ENCODE measurements around the gene LZTR1. TPM values are rescaled to one million over a fixed set of nuclear protein-coding genes. Genes with fewer than 3 reads are reported as not detected.
"Not testable (repeated sequence)": the region's sequence is repeated elsewhere in the genome, so short reads cannot be mapped to it uniquely, and the experiment has no call there.

LZTR1 gene
- total RNA-seq, 2 experiments from 2014 or later: 48.4 to 51.3 TPM

GRCh38 chr22:21038405-21038804 is 56.3 kb downstream of the LZTR1 start:
- H3K4me1 ChIP-seq (ENCODE audit: insufficient read depth, low read length): peaks cover 4% of the 10 kb centered on the region
- no peaks in the 10 kb centered on the region for H3K36me3 ChIP-seq (ENCODE audit: insufficient read depth, low read length)
- intact Hi-C loops (cut with DNase I, micrococcal nuclease): no loop called here
- Mint-ChIP-seq H3K4me3 (no peak overlapping the region), H3K27ac (no peak overlapping the region), H3K9me3 (no peaks in the 10 kb centered on the region), H3K4me1 (ENCODE audit: low read depth) (peaks cover 3% of the 10 kb centered on the region), H3K27me3 (peaks cover 28% of the 10 kb centered on the region), H3K36me3 (ENCODE audit: low read depth) (no peaks in the 10 kb centered on the region)
- DNase-seq (no peak), ATAC-seq (ENCODE audit: poor library complexity) (no peak)
- H3K27me3 ChIP-seq (ENCODE audit: control insufficient read depth in 1 of 2, insufficient read depth in 2 of 2, low read length in 2 of 2): peaks cover 5 to 10% of the 10 kb centered on the region in 2 experiments
- H3K9me3 ChIP-seq (ENCODE audit: control insufficient read depth in 1 of 2, insufficient read depth in 1 of 2, low read length in 2 of 2): no peaks in the 10 kb centered on the region
- no peak overlapping the region for H3K4me3 ChIP-seq (ENCODE audit: low read length)
- ChIA-PET CTCF (no interaction called here), POLR2A (no interaction called here)
- TF ChIP-seq, protein P1, sequence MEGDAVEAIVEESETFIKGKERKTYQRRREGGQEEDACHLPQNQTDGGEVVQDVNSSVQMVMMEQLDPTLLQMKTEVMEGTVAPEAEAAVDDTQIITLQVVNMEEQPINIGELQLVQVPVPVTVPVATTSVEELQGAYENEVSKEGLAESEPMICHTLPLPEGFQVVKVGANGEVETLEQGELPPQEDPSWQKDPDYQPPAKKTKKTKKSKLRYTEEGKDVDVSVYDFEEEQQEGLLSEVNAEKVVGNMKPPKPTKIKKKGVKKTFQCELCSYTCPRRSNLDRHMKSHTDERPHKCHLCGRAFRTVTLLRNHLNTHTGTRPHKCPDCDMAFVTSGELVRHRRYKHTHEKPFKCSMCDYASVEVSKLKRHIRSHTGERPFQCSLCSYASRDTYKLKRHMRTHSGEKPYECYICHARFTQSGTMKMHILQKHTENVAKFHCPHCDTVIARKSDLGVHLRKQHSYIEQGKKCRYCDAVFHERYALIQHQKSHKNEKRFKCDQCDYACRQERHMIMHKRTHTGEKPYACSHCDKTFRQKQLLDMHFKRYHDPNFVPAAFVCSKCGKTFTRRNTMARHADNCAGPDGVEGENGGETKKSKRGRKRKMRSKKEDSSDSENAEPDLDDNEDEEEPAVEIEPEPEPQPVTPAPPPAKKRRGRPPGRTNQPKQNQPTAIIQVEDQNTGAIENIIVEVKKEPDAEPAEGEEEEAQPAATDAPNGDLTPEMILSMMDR (IDR thresholded peaks at IDR 0.05): no peak
- H3K27ac ChIP-seq (ENCODE audit: low read depth in 1 of 2, low read length in 2 of 2): no peak overlapping the region

DNA sequence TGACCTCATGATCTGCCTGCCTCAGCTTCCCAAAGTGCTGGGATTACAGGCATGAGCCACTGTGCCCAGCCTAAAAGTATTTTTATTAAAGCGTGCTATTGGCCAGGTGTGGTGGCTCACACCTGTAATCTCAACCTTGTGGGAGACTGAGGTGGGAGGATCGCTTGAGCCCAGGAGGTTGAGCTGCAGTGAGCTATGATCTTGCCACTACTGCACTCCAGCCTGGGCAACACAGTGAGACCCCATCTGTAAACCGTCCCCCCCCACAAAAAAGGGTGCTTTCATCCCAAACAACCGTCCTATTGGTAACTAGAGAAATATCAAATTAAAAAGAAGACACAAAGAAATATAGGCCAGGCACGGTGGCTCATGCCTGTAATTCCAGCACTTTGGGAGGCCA is 57.1 kb downstream of the LZTR1 start:
- H3K27me3 ChIP-seq (ENCODE audit: control insufficient read depth in 1 of 2, insufficient read depth in 2 of 2, low read length in 2 of 2): peaks cover 3 to 12% of the 10 kb centered on the region in 2 experiments
- H3K9me3 ChIP-seq (ENCODE audit: control insufficient read depth in 1 of 2, insufficient read depth in 1 of 2, low read length in 2 of 2); intact Hi-C loops (cut with DNase I, micrococcal nuclease); CTCF ChIA-PET; H3K4me1 Mint-ChIP-seq (ENCODE audit: low read depth); H3K36me3 ChIP-seq (ENCODE audit: insufficient read depth, low read length); H3K4me3 Mint-ChIP-seq; ATAC-seq (ENCODE audit: poor library complexity); H3K36me3 Mint-ChIP-seq (ENCODE audit: low read depth); H3K27ac Mint-ChIP-seq; H3K27ac ChIP-seq (ENCODE audit: low read depth in 1 of 2, low read length in 2 of 2); H3K9me3 Mint-ChIP-seq; POLR2A ChIA-PET; H3K4me3 ChIP-seq (ENCODE audit: low read length); DNase-seq: not testable (repeated sequence)
- peaks cover 31% of the 10 kb centered on the region for H3K27me3 Mint-ChIP-seq
- H3K4me1 ChIP-seq (ENCODE audit: insufficient read depth, low read length): peaks cover 12% of the 10 kb centered on the region

- peaks cover 40% of the 10 kb centered on the region for H3K27me3 Mint-ChIP-seq
- H3K27ac Mint-ChIP-seq: no peak overlapping the region
- no peaks in the 10 kb centered on the region for H3K9me3 Mint-ChIP-seq
- intact Hi-C loops (cut with DNase I, micrococcal nuclease): loop anchor here in 1 of 2 experiments (5.0 kb wide), 1 partner anchor 50 kb away; no protein-coding TSS in a partner anchor
- TF ChIP-seq, protein P1 (IDR thresholded peaks at IDR 0.05): no peak
- peaks cover 6 to 12% of the 10 kb centered on the region in 2 experiments for H3K27me3 ChIP-seq (ENCODE audit: control insufficient read depth in 1 of 2, insufficient read depth in 2 of 2, low read length in 2 of 2)
- no peak overlapping the region for H3K4me3 Mint-ChIP-seq
- peaks cover 30% of the 10 kb centered on the region for H3K4me1 ChIP-seq (ENCODE audit: insufficient read depth, low read length)
- no peak for DNase-seq
- H3K4me1 Mint-ChIP-seq (ENCODE audit: low read depth): peaks cover 21% of the 10 kb centered on the region
- CTCF ChIA-PET: no interaction called here
- no peak for ATAC-seq (ENCODE audit: poor library complexity)
- H3K9me3 ChIP-seq (ENCODE audit: control insufficient read depth in 1 of 2, insufficient read depth in 1 of 2, low read length in 2 of 2): no peaks in the 10 kb centered on the region
- H3K36me3 ChIP-seq (ENCODE audit: insufficient read depth, low read length): no peaks in the 10 kb centered on the region
- POLR2A ChIA-PET: no interaction called here
- no peaks in the 10 kb centered on the region for H3K36me3 Mint-ChIP-seq (ENCODE audit: low read depth)
- H3K4me3 ChIP-seq (ENCODE audit: low read length): no peak overlapping the region
- H3K27ac ChIP-seq (ENCODE audit: low read depth in 1 of 2, low read length in 2 of 2): no peak overlapping the region
Measured at GRCh38 chr22:21041937-21042336, 59.8 kb downstream of the LZTR1 start.

Measured in CD4-positive, alpha-beta T cell (primary cell).